Mucosa of descending colon (tissue), 3 donors: ENCODE results near the gene SLC7A5. TPM values are rescaled to one million over a fixed set of nuclear protein-coding genes. Genes with fewer than 3 reads are reported as not detected.

Experiments
- ATAC-seq: fragments of 200-7000 bp; cut with Tn5 transposase; one replicate; pipeline ENCODE4 v1.9.1; 2020; ENCODE audit warnings: mild to moderate bottlenecking, moderate library complexity
- DNase-seq, 3 donors: peaks; one replicate each; pipeline ENCODE4 v3.0.0-alpha.2; 2020
- H3K36me3 ChIP-seq: fragments of 200-600 bp; one replicate; pipeline ENCODE4 v1.8.0; 2021; ENCODE audit warnings: low read depth, mild to moderate bottlenecking
- H3K4me1 ChIP-seq: fragments of 200-600 bp; one replicate; pipeline ENCODE4 v1.8.0; 2021; ENCODE audit warnings: low read depth, mild to moderate bottlenecking
- H3K4me3 ChIP-seq: fragments of 200-600 bp; one replicate; pipeline ENCODE4 v1.8.0; 2021; ENCODE audit warnings: mild to moderate bottlenecking
- H3K9me3 ChIP-seq: fragments of 200-600 bp; one replicate; pipeline ENCODE4 v1.8.0; 2021; ENCODE audit warnings: mild to moderate bottlenecking
- CTCF ChIP-seq: fragments of 200-600 bp; IDR thresholded peaks from one replicate; pipeline ENCODE4 v1.8.0; 2022; ENCODE audit warnings: antibody characterized with exemption, mild to moderate bottlenecking
- intact Hi-C, 2 donors: fragments of 100-400 bp; cut with DNase I in 1 of 2; cut with micrococcal nuclease in 1 of 2; formaldehyde crosslinking; loops; one replicate each; pipeline versions ENCODE4 v1.11.0 to v1.11.1; 2022; cut with DNase I, micrococcal nuclease
- total RNA-seq, 3 donors: library from RNA; stranded (reverse); fragmentation: NEBNext Ultra II Directional in 2 of 3; extraction: Animal tissue kit (Norgen Biotek cat#: 25700) in 2 of 3; gene quantifications; one replicate each; pipeline versions ENCODE4 v1.2.1 to v1.2.4, GENCODE V29; 2021 to 2023
- donor health status: DM: no; HTN: no; CAD: no; lungs with moderate emphysema.
- donor health status: DM: no; HTN: no; CAD: no.
- donor health status: DM: no; HTN: yes; CAD: no.

SLC7A5 gene
- total RNA-seq, 3 donors from 2014 or later = 1.9 to 13.7 (median 8.1) TPM

- peak; percentile 20 for ATAC-seq
- DNase-seq = no peak
- Histone ChIP-seq H3K4me1 (peaks cover 2% of the 10 kb centered on the region), H3K36me3 (no peaks in the 10 kb centered on the region), H3K4me3 (no peak overlapping the region), H3K9me3 (no peaks in the 10 kb centered on the region)
- intact Hi-C loops = no loop called here
- TF ChIP-seq CTCF = no peak
Observed at GRCh38 chr16:87838643-87839541, 30.4 kb downstream of the SLC7A5 start.

- peaks cover 2% of the 10 kb centered on the region for H3K4me1 ChIP-seq
- DNase-seq (no peak), ATAC-seq (no peak)
- TF ChIP-seq CTCF = no peak
- H3K9me3 ChIP-seq = no peaks in the 10 kb centered on the region
- intact Hi-C loops = no loop called here
- H3K36me3 ChIP-seq = no peaks in the 10 kb centered on the region
- H3K4me3 ChIP-seq = no peak overlapping the region
Observed at GRCh38 chr16:87837627-87838289, 31.5 kb downstream of the SLC7A5 start.

DNA sequence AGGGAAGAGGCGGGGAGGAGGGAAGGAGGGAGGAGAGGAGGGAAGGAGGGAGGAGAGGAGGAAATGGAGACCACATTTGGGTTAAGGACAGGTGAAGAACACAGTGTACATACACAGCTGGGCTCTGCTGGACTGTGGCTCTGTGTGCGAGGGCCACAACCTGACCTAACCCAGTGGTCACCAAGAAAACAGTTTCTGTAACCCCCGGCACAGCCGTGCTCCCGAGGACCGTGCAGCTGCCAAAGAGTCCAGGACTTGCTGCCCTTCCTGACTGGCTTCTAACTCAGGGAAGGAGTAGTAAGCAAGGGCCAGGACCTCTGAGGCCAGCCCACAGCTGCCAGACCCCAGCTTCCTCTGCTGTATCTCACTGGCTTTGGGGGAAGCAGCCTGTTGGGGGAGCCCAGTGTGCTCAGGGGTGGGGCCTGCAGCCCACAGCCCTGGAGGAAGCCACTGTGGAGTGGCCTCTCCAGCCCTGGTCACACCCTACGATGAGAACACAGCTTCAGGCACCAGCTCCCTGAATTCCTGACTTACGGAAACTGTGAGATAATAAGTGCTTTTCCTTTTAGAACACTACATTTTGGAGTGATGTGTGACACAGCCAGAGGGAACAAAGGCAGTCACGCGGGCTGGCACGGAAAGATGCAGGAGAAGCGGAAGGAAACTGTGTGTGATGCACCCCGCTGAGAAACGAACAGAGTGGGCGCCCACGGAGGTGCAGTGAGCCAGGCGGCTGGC lies 32.3 kb downstream of the SLC7A5 start:
- peak; percentile 7 for ATAC-seq
- Histone ChIP-seq H3K9me3 (no peaks in the 10 kb centered on the region), H3K4me1 (peaks cover 2% of the 10 kb centered on the region), H3K36me3 (no peaks in the 10 kb centered on the region), H3K4me3 (no peak overlapping the region)
- DNase-seq = no peak
- no peak for TF ChIP-seq CTCF
- intact Hi-C loops = no loop called here

DNA sequence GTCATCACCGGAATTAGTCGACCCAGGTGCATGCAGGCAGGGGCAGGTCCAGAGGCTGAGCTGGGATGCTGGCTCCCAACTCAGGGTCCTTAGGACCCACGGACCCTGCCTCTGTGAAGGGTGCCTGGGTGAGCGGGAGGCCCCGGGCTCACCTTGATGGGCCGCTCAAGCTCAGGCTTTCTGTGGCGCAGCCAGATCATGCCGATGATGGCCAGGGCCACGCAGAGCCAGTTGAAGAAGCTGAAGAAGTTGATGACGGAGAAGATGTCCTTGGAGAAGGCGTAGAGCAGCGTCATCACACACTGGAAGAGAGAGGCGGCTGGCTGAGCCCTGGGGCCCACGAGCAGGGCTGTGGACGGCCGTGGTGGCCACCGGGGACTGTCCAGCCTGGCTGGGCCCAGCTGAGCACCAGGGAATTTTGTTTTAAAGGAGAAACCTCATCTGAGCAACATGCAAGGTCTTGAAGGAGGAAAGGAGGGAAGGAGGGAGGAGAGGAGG lies 32.9 kb downstream of the SLC7A5 start:
- no peaks in the 10 kb centered on the region for H3K9me3 ChIP-seq
- ATAC-seq = no peak
- no peak for DNase-seq
- H3K4me3 ChIP-seq = no peak overlapping the region
- intact Hi-C loops = no loop called here
- H3K36me3 ChIP-seq = no peaks in the 10 kb centered on the region
- peaks cover 2% of the 10 kb centered on the region for H3K4me1 ChIP-seq
- TF ChIP-seq CTCF = no peak

DNA sequence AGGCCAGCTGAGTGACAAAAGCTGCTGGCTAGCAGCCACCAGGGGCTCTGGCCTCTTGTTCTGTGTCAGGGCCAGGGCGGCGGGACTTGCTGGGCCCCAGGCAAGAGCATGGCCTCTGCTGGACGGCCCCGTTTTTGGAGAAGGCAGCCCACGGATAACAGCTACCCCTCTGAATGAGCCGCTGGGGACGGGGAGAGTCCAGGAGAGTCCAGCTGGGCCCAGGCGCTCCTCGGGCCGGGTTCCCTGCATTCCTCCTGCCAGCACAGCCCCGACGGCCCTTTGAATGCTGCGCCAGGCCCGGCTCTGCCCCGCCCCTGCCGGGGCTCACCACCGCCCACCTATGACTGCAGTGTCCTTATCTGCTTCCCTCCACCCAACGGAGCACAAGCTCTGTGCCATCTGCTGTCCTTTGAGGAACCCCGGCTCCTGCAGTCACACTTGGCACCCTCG lies 33.4 kb downstream of the SLC7A5 start:
- Histone ChIP-seq H3K9me3 (no peaks in the 10 kb centered on the region), H3K36me3 (no peaks in the 10 kb centered on the region), H3K4me3 (no peak overlapping the region), H3K4me1 (peaks cover 2% of the 10 kb centered on the region)
- DNase-seq = no peak
- intact Hi-C loops = no loop called here
- ATAC-seq = no peak
- no peak for TF ChIP-seq CTCF
